Femur (tissue), 1 donor: ENCODE results near the gene VPS26C.
"Not testable (repeated sequence)": the region's sequence is repeated elsewhere in the genome, so short reads cannot be mapped to it uniquely, and the experiment has no call there.

Source experiments
- DNase-seq: peaks from one replicate; pipeline ENCODE4 v3.0.0-alpha.2; 2017

The VPS26C gene

DNA sequence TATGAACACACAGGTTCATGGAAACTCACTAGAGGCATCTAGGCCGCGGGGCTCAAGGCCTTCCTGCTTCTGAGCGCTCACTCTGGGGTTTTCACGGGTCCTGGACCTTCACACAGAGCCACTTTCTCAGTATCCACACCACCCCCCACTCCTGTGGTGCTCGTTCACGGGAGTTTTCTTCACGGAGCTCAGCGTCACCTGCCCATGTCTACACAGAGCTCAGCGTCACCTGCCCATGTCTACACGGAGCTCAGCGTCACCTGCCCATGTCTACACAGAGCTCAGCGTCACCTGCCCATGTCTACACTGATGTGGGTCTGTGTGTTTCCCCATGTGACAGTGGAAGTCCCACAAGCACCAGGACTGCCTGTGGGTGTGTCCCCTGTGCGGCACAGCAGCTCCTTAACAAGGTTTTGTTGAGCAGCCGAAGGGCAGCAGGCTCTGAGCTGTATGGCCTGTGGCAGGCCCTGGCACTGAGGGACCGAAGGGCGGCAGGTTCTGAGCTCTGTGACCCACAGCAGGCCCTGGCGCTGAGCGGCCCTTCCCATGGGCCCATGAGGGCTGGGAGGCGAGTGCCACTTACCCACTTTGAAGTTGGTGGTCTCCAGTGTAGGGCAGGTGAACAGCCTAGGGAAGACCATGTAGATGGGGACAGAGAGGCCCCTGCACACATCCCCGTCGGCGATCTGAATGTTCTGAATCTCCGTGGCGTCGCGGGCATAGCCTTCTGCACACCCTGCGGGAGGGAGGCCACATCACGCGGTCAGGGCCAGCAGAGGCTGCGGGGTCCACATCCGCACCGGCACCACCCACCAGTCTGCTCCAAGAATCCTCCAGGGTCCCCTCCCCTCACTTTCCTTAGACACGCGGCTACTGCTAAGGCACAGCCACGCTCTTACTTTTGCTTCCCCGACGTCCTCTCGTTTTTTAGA, 39.8 kb downstream of the VPS26C start:
- no peak for DNase-seq

DNA sequence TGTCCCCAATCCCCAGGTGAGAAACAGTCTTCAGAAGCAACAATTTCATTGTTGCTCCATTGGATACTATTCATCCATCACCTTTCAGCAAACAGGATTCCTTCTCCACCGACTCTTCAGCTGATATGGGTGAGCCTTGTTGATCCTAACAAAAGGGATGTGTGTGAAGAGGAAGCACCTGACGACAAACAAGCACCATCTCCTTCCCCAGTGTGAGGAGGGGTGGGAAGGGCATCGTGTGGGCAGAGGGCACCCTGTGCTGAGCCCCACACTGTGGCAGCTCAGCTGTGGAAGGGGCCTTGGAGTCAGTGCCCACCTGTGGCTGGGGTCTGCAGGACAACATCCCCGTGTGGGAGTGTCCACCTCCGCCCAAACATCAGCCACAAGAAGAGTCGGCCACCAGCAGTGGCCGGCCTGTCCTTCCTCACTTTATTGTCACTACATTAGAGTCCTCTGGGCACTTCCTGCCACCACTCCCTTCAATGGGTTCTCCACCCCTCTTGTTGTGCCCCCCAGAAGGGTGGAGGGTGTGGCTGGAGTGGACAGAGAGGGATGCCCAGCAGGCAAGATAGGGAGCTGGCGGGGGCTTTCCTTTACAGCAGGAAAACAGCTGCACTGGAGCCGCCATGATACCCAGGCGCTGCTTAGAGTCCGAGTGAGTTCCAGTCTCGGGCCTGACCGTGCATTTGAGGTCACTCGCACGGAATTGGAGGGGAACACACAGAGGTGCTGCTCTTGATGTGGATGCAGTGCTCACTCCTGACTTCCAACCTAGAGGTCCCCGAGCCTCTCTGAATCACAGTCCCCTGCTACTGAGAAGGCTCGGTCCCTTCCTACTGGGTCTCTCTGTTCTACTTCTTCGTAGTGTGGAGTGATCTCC, 40.9 kb downstream of the VPS26C start:
- DNase-seq = no peak

DNA sequence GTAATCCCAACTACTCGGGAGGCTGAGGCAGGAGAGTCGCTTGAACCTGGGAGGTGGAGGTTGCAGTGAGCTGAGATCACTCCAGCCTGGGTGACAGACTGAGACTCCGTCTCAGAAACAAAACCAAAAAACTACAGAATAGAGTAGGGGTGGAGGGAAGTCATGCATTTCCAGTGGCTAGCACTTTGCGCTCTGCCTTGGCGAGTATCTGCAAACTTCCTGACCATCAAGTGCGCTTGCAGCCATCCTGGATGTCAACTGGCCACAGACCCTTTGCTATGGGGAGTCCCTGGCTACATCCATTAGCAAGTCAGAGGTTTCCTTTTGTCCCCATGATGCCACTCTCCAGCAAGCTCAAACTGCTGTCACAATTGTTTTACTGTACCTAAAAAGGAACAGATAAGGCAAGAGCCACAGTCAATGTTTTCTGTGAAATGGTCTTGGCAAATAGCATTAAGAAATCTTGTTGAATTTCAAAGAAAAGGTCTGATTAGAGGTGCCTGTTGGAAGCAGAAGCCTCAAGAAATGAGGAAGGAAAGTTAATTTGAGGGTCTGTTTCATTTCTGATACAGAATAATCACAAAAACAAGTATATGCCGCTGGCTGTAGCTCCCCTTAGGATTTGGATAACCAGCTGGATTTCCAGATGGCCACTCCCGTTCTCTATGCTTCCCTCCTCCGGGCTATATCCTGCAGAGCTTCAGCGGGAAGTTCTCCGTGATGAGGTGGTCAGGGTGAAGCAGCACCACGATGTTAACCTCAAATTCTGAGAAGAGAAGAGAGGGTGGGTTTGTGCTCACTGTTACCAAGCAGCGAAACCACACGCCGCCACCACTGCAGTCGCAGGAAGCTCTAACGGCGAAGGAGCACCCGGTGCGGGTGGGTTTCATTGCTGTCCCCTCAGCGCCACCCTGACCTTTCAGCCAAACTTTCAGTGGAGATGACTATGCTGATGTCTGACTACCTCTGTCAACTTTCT, 42.0 kb downstream of the VPS26C start:
- no peak for DNase-seq

DNA sequence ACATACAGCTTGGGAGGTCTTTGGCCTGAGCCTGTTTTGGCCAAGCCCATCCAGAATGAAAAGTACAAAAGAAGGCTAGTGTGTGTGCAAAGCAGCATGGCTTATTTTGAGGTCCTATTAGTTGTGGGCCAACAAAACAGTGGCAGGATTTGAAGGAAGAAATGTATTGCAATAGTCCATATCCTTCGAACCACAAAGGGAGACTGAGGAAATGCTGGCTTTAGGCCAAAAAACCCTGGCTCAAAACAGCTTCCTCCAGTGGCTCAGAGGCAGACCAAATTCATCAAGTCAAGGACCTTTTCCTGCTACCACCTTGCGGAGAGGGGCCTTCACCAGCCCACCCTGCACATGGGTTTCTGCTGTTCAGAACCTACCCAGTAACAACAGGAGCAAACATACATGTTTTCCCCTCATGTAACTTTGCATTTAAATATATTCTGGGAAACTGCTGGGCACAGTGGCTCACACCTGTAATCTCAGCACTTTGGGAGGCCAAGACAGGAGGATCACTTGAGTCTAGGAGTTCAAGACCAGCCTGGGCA, 43.3 kb downstream of the VPS26C start:
- no peak for DNase-seq

DNA sequence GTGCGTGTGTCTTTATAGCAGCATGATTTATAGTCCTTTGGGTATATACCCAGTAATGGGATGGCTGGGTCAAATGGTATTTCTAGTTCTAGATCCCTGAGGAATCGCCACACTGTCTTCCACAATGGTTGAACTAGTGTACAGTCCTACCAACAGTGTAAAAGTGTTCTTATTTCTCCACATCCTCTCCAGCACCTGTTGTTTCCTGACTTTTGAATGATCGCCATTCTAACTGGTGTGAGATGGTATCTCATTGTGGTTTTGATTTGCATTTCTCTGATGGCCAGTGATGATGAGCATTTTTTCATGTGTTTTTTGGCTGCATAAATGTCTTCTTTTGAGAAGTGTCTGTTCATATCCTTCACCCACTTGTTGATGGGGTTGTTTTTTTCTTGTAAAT, 44.9 kb downstream of the VPS26C start:
- DNase-seq = not testable (repeated sequence)

DNA sequence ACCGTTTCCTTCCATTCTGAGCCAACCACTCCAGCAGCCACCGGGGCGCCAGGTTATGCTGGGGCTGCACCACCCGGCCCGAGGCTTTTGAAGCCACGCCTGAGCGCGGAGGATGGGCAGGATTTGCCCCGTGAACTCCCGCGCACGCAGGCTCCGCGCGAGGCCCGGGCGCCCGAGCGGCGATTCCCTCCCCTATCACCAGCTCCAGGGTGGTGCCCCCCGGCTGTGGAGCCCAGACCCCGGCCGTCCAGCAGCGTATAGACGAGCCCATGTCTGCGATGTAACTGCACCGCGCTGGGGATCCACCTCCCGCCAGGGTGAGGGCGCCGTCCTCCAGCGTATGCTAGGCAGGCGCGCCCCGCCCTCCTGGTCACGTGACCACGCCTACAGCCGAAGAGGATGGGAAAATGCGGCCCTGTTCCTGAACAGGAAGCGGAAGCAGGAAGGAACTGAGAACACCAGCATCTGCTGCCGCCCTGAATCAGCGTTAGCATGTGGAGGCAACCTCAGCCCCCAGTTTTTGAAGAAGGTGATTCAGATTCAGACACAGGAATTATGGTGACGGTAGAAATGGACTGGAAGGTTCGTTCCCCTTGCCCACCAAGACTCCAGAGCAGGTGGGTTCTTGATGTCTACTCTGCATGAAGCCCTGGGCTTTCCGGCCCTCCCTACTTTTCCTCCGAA, 46.0 kb downstream of the VPS26C start:
- peak; percentile 95 for DNase-seq

DNA sequence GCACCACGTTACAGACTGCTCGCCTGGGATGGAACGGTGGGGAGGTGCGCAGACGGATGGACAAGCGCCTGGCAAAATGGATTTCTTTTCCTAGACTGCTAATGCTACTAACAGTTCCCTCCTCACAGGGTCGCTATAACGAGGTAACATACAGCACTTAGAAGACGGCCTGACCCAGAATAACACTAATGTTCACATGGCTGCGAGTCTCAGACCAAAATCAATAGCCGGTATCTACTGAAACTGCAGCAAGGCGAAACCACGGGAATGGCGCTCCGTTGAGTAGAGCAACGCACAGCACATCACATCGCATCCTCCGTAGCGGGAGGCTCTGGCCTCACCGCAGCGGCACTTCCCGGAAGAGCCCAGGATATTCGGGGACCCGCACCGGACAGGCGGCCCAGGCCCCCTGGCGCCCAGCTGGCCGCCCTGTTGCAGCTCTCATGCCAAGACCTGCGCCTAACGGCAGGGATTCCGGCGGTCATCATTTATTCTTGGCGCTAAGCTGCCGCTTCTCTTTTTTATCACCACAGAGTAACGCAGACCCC, 46.6 kb downstream of the VPS26C start:
- DNase-seq = no peak

DNA sequence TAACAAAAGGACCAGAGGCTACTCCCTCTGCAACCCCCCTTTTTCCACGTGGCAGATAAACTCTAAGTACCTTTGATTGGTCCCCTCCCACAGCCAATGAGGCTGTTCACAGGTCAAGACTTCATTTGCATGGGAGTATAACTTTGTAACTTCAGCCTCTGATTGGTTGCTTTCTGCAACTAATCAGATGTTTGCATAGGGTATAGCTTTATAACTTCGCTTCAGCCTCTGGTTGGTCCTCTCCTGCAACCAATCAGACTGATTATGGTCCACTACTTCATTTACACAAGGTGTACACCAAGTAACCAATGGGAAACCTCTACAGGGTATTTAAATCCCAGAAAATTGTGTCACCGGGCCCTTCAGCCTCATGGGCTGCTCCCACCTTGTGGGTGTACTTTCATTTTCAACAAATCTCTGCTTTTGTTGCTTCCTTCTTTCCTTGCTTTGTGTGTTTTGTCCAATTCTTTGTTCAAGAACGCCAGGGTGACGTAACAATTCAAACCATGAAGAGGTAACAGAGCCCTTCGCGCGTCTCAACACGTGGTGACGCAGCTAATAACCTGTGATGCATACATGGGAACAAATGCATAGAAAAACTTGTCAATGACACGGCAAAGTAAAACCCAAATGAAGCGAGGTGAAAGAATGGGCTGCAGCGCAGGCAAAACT, 47.2 kb downstream of the VPS26C start:
- DNase-seq = no peak

DNA sequence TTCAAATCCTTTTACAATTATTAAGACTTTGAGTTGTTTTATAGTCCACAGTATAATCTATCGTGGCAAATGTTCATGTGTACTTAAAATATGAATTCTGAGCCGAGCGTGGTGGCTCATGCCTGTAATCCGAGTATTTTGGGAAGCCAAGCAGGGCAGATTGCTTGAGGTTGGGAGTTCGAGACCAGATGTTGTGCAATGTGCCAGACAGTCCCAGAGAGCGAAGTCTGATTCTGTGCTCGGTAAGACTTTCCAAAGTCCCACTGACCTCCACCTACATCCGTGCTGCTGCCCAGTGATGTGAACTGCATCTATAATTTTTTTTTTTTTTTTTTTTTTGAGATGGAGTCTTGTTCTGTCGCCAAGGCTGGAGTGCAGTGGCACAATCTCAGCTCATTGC, 52.2 kb downstream of the VPS26C start:
- no peak for DNase-seq

DNA sequence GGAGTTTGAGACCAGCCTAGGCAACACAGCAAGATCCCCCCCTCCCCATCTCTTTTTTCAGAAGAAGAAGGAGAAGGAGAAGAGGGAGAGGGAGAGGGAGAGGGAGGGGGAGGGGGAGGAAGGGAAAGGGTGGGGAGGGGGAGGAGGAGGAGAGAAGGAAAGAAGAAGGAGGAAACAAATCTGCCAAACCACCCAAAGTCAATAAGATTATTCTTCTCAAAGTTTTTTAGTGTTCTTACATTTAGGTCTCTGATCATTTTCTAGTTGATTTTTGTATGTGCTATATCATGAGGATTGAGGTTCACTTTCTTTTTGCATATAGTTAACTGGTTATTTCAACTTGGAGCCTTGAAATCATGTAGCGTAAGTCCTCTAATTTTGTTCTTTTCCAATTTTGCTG, 56.3 kb downstream of the VPS26C start:
- no peak for DNase-seq

DNA sequence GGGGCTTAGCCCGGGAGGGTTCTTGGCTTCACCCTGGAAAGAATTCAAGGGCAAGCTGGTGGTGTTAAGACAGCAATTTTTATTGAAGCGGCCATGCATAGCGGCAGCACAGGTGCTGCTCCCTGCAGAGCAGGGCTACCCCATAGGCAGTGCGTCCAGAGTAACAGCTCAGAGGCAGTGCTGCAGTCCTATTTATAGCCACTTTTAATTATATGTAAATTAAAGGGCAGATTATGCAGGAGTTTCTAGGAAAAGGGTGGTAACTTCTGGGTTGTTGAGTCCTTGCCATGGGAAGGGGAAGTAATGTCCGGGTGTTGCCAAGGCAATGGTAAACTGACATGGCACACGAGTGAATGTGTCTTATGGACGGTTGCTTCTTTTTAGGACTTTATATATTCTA, 57.0 kb downstream of the VPS26C start:
- DNase-seq = no peak

DNA sequence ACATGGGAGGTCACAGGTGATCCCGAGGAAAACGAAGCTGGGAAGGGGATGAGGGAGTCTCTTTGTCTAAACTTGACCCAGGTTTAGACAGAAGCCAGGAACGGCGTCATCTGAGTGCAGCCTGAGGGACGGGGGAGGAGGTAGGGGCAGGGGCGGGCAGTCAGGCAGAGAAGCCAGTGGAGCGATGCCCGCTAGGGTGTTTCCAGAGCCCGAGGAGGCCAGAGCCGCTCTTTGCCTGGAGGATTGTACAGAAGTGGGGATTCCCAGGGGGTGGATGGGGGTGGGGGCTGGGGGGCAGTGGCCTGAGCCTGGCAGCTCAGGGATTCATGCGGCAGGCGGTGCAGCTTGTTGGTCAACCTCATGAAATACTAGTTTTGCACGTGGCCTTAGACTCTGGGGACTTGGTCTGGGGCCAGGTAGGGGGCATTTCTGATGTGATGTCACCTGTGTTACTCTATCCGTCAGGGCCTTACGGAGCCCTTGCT, 58.4 kb downstream of the VPS26C start:
- no peak for DNase-seq

DNA sequence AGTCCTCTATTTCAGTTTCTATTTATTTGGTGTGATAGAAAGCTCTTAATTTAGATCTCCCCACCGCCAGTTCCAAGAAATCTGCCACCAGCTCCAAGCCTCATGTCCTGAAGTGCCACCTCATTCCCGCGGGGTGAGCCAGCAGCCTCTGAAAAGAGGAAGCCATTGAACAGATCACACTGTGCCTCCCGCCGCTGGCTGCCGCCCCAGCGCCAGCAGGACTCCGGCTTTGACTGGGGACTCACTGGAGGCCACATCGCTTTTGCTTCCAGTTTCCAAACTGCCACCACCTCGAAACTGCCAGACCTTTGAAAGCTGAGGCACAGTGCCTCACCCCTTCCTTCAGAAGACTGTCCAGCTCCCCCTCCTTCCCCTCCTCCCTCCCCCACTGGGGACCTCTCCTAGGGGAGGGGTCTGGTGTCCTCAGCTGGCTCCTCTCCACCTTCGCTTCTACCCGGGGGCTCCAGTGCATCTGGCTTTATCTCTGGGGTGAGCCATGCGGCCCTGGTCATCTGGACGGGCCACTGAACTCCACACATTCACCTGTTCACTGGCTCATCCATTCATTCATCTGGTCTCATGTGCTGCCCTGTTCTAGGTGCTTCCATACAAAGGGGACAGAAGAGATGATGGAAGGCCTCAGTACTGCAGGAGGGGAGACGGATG, 58.9 kb downstream of the VPS26C start:
- DNase-seq = peak; percentile 59

DNA sequence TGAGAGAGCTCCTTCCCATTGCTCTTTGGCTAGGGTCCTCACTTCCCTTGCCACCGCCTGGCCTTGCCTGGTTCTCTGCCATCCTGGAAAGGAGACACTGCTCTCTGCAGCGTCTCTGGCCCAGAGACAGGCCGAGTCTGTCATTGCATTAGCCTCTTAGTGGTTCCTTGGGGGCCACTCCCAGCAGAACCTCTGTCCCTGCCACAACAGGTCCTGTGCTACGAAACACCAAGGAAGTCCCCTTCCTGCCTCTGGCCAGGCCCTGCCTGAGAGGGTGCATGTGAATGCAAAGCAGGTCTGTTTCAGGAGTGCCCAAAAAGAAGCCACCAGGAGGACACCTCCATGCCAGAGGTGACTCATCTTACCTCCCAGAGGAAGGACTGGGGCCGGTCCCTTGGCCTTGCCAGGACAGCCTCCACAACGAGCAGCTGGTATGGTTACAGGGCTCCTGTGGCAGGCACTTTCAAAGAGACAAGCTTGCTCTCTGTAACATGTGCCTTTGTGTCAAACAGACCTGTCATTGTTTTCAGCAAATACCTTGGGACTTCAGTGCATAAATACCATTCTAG, 59.6 kb downstream of the VPS26C start:
- DNase-seq = no peak

DNA sequence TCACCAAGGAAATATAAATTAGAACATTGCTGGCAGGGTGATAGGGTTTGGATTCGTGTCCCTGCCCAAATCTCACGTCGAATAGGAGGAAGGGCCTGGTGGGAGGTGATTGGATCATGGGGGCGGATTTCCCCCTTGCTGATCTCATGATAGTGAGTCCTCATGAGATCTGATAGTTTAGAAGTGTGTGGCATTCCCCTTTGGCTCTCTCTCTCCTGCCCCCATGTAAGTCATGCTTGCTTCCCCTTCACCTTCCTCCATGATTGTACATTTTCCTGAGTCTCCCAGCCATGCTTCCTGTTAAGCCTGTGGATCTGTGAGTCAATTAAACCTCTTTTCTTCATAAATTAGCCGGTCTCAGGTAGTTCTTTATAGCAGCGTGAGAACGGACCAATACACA, 60.6 kb downstream of the VPS26C start:
- no peak for DNase-seq

DNA sequence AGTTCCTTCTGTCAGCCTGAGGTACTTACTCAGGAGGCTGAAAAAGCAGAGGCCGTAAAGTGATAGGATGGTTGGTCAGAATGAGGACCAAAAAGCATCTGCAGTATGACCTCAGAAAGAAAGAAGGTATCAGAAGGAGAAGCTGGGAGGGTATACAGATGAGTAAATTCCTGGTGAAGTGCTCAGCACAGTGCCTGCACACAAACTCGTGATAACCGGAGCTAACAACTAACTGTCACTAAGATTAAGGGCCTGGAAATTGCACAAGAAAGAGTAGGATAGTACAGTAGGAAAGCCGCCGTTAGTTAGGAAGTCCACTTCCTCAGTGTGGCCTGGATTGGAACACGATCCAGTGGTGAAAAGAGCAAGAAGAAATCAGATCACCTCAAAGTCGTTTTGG, 62.6 kb downstream of the VPS26C start:
- no peak for DNase-seq

DNA sequence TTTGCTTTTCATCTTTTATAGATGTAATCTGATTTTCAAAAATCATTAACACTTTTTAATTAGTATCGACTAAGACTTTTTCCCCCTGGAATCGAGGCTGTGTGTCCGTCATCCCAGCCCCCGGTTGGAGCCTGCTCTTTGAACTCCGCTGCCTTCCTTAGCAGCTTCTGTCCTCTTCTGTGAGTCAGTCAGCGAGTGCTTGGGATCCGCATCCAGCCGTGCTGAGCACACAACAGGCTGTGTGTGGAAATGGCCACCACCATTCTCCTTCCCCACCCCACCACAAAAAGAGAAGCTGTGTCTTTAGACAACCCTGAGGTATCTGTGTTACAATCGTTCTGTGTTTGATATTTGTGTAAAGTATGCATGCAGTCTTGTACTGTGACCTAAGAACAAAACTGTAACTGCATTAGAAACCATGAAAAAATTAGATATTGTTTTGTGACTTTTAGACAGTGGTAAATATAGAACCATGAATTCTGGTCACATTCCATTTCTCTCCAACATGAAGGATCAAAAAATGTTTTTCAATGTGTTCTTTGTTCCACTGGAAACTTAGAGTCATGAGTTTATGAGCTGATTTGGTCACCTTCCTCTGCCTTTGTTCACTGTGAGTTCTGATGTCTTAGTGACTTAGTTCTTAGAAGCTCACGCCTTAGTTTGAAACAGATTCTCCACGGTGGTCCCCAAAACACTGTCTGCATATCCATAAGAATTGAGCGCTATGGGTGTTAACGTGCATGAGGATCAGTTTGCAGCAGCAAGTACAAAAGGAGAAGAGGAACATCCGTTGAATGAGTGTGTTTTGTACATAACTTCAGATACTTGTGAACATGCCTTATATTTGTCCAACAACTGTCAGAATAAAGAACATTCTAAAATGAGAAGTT, 64.7 kb downstream of the VPS26C start:
- no peak for DNase-seq

DNA sequence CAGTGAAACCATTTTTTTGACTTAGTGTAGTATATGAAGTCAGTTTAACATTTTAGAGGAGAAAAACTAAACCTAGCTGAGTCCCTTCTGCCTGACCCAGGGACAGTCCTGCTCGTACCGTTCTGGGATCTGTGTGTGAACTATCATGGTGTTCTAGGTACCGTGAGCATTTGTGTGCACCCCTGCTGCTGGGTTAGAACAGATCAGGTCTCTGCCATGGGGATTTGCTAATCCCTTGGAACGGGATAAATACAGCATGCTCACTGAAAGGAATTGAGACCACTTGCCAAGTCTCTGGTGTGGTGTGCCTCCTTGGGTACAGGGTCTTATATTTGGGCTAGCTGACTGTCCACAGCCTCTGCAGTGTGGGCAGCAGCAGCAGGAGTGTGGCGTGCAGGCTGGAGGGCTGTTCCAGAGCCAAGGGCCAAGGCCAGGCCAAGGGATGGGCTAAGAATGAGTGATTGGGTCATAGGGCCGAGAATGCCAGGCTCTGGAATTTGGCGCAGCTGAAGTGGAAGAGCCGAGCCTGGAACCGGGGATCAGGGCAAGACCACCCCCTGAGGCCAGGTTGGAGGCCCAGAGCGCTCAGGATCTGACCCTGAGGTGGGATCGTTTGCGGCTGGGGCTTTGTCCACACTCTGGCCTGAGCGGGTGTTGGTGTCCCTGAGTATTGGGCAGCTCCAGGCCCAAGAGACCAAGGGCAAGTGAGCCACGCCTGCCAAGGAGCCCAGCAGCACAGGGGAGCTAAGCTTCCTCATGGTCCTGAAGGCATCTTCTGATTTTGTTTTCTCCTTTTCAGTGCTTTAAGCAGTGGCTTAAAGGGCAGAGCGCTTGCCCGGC, 66.3 kb downstream of the VPS26C start:
- no peak for DNase-seq
